ENCODE results near the gene ZSWIM7. TPM values are rescaled to one million over a fixed set of nuclear protein-coding genes. Genes with fewer than 3 reads are reported as not detected.

Gene ZSWIM7
- total and polyA plus RNA-seq, 2 experiments from 2014 or later: 16.3 to 50.4 TPM

DNA sequence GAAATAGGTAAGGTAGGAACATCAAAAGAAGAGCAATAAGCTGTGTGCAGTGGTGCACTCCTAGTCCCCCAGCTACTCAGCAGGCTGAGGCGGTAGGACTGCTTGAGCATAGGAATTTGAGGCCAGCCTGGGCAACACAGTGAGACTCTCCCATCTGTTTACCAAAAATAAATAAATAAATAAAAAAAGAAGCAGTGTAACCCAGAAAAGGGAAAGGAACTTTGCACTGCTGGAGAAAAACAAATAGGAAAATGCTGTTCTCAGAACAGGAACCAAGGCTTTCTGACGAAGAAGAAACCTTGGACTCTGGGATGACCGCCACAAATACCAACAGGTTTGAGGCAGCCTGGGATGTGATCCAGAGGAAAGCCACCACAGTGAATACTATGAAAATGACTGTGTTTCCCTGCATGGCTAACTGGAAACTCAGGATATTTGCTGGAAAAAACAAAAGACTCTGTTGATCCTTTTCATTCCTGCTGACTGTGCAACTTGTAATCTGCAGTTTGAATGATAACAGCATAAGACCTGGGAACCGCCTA, 41.3 kb upstream of the ZSWIM7 start:
- TF ChIP-seq CREB1 (CRISPR knock-in tag; IDR thresholded peaks at IDR 0.05; ENCODE audit: low read depth) (no peak), ZNF114 (CRISPR knock-in tag; IDR thresholded peaks at IDR 0.05) (no peak), POLR2AphosphoS5 (IDR thresholded peaks at IDR 0.05; ENCODE audit: low read depth) (no peak), EZH2phosphoT487 (IDR thresholded peaks at IDR 0.05; ENCODE audit: unreplicated experiment) (no peak), NANOG (IDR thresholded peaks at IDR 0.05; ENCODE audit: borderline replicate concordance) (no peak), STAT1 (IDR thresholded peaks at IDR 0.05; ENCODE audit: unreplicated experiment) (no peak), EZH2 (IDR thresholded peaks at IDR 0.05; ENCODE audit: low read depth, unreplicated experiment) (no peak), ZNF331 (CRISPR knock-in tag; IDR thresholded peaks at IDR 0.05; ENCODE audit: low read depth) (no peak), JUNB (IDR thresholded peaks at IDR 0.05; ENCODE audit: unreplicated experiment) (no peak)
- TF ChIP-seq, protein P1, sequence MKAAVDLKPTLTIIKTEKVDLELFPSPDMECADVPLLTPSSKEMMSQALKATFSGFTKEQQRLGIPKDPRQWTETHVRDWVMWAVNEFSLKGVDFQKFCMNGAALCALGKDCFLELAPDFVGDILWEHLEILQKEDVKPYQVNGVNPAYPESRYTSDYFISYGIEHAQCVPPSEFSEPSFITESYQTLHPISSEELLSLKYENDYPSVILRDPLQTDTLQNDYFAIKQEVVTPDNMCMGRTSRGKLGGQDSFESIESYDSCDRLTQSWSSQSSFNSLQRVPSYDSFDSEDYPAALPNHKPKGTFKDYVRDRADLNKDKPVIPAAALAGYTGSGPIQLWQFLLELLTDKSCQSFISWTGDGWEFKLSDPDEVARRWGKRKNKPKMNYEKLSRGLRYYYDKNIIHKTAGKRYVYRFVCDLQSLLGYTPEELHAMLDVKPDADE (IDR thresholded peaks at IDR 0.05): no peak
- TF ChIP-seq, protein P2, sequence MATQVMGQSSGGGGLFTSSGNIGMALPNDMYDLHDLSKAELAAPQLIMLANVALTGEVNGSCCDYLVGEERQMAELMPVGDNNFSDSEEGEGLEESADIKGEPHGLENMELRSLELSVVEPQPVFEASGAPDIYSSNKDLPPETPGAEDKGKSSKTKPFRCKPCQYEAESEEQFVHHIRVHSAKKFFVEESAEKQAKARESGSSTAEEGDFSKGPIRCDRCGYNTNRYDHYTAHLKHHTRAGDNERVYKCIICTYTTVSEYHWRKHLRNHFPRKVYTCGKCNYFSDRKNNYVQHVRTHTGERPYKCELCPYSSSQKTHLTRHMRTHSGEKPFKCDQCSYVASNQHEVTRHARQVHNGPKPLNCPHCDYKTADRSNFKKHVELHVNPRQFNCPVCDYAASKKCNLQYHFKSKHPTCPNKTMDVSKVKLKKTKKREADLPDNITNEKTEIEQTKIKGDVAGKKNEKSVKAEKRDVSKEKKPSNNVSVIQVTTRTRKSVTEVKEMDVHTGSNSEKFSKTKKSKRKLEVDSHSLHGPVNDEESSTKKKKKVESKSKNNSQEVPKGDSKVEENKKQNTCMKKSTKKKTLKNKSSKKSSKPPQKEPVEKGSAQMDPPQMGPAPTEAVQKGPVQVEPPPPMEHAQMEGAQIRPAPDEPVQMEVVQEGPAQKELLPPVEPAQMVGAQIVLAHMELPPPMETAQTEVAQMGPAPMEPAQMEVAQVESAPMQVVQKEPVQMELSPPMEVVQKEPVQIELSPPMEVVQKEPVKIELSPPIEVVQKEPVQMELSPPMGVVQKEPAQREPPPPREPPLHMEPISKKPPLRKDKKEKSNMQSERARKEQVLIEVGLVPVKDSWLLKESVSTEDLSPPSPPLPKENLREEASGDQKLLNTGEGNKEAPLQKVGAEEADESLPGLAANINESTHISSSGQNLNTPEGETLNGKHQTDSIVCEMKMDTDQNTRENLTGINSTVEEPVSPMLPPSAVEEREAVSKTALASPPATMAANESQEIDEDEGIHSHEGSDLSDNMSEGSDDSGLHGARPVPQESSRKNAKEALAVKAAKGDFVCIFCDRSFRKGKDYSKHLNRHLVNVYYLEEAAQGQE (IDR thresholded peaks at IDR 0.05; ENCODE audit: unreplicated experiment): no peak
- TF ChIP-seq, protein P3, sequence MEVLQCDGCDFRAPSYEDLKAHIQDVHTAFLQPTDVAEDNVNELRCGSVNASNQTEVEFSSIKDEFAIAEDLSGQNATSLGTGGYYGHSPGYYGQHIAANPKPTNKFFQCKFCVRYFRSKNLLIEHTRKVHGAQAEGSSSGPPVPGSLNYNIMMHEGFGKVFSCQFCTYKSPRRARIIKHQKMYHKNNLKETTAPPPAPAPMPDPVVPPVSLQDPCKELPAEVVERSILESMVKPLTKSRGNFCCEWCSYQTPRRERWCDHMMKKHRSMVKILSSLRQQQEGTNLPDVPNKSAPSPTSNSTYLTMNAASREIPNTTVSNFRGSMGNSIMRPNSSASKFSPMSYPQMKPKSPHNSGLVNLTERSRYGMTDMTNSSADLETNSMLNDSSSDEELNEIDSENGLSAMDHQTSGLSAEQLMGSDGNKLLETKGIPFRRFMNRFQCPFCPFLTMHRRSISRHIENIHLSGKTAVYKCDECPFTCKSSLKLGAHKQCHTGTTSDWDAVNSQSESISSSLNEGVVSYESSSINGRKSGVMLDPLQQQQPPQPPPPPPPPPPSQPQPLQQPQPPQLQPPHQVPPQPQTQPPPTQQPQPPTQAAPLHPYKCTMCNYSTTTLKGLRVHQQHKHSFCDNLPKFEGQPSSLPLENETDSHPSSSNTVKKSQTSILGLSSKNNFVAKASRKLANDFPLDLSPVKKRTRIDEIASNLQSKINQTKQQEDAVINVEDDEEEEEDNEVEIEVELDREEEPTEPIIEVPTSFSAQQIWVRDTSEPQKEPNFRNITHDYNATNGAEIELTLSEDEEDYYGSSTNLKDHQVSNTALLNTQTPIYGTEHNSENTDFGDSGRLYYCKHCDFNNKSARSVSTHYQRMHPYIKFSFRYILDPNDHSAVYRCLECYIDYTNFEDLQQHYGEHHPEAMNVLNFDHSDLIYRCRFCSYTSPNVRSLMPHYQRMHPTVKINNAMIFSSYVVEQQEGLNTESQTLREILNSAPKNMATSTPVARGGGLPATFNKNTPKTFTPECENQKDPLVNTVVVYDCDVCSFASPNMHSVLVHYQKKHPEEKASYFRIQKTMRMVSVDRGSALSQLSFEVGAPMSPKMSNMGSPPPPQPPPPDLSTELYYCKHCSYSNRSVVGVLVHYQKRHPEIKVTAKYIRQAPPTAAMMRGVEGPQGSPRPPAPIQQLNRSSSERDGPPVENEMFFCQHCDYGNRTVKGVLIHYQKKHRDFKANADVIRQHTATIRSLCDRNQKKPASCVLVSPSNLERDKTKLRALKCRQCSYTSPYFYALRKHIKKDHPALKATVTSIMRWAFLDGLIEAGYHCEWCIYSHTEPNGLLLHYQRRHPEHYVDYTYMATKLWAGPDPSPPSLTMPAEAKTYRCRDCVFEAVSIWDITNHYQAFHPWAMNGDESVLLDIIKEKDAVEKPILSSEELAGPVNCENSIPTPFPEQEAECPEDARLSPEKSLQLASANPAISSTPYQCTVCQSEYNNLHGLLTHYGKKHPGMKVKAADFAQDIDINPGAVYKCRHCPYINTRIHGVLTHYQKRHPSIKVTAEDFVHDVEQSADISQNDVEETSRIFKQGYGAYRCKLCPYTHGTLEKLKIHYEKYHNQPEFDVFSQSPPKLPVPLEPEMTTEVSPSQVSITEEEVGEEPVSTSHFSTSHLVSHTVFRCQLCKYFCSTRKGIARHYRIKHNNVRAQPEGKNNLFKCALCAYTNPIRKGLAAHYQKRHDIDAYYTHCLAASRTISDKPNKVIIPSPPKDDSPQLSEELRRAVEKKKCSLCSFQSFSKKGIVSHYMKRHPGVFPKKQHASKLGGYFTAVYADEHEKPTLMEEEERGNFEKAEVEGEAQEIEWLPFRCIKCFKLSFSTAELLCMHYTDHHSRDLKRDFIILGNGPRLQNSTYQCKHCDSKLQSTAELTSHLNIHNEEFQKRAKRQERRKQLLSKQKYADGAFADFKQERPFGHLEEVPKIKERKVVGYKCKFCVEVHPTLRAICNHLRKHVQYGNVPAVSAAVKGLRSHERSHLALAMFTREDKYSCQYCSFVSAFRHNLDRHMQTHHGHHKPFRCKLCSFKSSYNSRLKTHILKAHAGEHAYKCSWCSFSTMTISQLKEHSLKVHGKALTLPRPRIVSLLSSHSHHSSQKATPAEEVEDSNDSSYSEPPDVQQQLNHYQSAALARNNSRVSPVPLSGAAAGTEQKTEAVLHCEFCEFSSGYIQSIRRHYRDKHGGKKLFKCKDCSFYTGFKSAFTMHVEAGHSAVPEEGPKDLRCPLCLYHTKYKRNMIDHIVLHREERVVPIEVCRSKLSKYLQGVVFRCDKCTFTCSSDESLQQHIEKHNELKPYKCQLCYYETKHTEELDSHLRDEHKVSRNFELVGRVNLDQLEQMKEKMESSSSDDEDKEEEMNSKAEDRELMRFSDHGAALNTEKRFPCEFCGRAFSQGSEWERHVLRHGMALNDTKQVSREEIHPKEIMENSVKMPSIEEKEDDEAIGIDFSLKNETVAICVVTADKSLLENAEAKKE (CRISPR knock-in tag; IDR thresholded peaks at IDR 0.05): no peak
- TF ChIP-seq, protein P4, sequence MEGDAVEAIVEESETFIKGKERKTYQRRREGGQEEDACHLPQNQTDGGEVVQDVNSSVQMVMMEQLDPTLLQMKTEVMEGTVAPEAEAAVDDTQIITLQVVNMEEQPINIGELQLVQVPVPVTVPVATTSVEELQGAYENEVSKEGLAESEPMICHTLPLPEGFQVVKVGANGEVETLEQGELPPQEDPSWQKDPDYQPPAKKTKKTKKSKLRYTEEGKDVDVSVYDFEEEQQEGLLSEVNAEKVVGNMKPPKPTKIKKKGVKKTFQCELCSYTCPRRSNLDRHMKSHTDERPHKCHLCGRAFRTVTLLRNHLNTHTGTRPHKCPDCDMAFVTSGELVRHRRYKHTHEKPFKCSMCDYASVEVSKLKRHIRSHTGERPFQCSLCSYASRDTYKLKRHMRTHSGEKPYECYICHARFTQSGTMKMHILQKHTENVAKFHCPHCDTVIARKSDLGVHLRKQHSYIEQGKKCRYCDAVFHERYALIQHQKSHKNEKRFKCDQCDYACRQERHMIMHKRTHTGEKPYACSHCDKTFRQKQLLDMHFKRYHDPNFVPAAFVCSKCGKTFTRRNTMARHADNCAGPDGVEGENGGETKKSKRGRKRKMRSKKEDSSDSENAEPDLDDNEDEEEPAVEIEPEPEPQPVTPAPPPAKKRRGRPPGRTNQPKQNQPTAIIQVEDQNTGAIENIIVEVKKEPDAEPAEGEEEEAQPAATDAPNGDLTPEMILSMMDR (conservative IDR thresholded peaks at IDR 0.05; ENCODE audit: low read depth in 2 of 2): no peak
- Histone ChIP-seq H3K4me1 (ENCODE audit: insufficient read depth) (peaks cover 8% of the 10 kb centered on the region), H3K4me3 (no peak overlapping the region), H3K27me3 (ENCODE audit: insufficient read depth) (no peaks in the 10 kb centered on the region), H3K36me3 (ENCODE audit: insufficient read depth) (peaks cover 22% of the 10 kb centered on the region), H3F3A (replicated peaks; ENCODE audit: low read depth) (no peaks in the 10 kb centered on the region), H2AFZ (no peak overlapping the region), H3K27ac (ENCODE audit: low read depth) (no peak overlapping the region; the same call in 1 of the 2 replicates), H4K20me1 (replicated peaks; ENCODE audit: insufficient read depth) (no peaks in the 10 kb centered on the region), H3K9me2 (ENCODE audit: insufficient read depth) (no peaks in the 10 kb centered on the region), H3K79me2 (replicated peaks; ENCODE audit: insufficient read depth) (no peaks in the 10 kb centered on the region; the same call in 1 of the 2 replicates), H3K4me2 (no peak overlapping the region)
- Mint-ChIP-seq H3K4me1 (peaks cover 18% of the 10 kb centered on the region), H3K4me3 (no peak overlapping the region), H3K9me3 (no peaks in the 10 kb centered on the region), H3K27ac (no peak overlapping the region), H3K36me3 (ENCODE audit: low read depth) (peaks cover 76% of the 10 kb centered on the region), H3K27me3 (ENCODE audit: insufficient read depth, low read depth, poor library complexity) (peaks cover 8% of the 10 kb centered on the region)
- no peak for ATAC-seq
- DNase-seq (ENCODE audit: low spot score): no peak
